ENCODE data around the gene EDEM2. TPM values are rescaled to one million over a fixed set of nuclear protein-coding genes. Genes with fewer than 3 reads are reported as not detected.

Gene EDEM2
- total RNA-seq, 1 experiment from 2014 or later, result 23.6 TPM

GRCh38 chr20:35088231-35089145, 58.6 kb downstream of the EDEM2 start:
- H3K36me3 Mint-ChIP-seq (ENCODE audit: insufficient read depth, unreplicated experiment), result peaks cover 30% of the 10 kb centered on the region
- DNase-seq (ENCODE audit: unreplicated experiment), result peak; percentile 37
- no peak overlapping the region for H3K27ac Mint-ChIP-seq (ENCODE audit: low read depth, unreplicated experiment)
- TF ChIP-seq CTCF (IDR thresholded peaks at IDR 0.05; ENCODE audit: unreplicated experiment), result no peak
- H3K4me3 Mint-ChIP-seq (ENCODE audit: unreplicated experiment), result no peak overlapping the region
- CTCF ChIA-PET, result interaction anchor here (0.7 to 1.3 kb wide), 4 partner anchors 8 to 212 kb away, joined by 3 to 7 read pairs (median 4); partner anchors contain the start of gene ACSS2
- intact Hi-C loops (cut with micrococcal nuclease), result no loop called here
- H3K27me3 Mint-ChIP-seq (ENCODE audit: insufficient read depth, unreplicated experiment), result no peaks in the 10 kb centered on the region
- POLR2A ChIA-PET, result interaction anchor here (3.1 kb wide), 1 partner anchor 9 kb away, joined by 10 read pairs; no protein-coding TSS in a partner anchor
- H3K4me1 Mint-ChIP-seq (ENCODE audit: insufficient read depth, unreplicated experiment), result peaks cover 23% of the 10 kb centered on the region
- no peaks in the 10 kb centered on the region for H3K9me3 Mint-ChIP-seq (ENCODE audit: unreplicated experiment)
- BruUV-seq (replicated peaks), result no TSS peak

GRCh38 chr20:35087791-35088190, 59.3 kb downstream of the EDEM2 start:
- Mint-ChIP-seq H3K27ac (ENCODE audit: low read depth, unreplicated experiment) (no peak overlapping the region), H3K27me3 (ENCODE audit: insufficient read depth, unreplicated experiment) (no peaks in the 10 kb centered on the region), H3K9me3 (ENCODE audit: unreplicated experiment) (no peaks in the 10 kb centered on the region), H3K36me3 (ENCODE audit: insufficient read depth, unreplicated experiment) (peaks cover 37% of the 10 kb centered on the region), H3K4me1 (ENCODE audit: insufficient read depth, unreplicated experiment) (peaks cover 16% of the 10 kb centered on the region), H3K4me3 (ENCODE audit: unreplicated experiment) (no peak overlapping the region)
- TF ChIP-seq CTCF (IDR thresholded peaks at IDR 0.05; ENCODE audit: unreplicated experiment), result no peak
- DNase-seq (ENCODE audit: unreplicated experiment), result no peak
- ChIA-PET CTCF (interaction anchor here (0.7 to 1.3 kb wide), 3 partner anchors 8 to 211 kb away, joined by 3 to 7 read pairs (median 5); partner anchors contain the start of gene ACSS2), POLR2A (no interaction called here)
- no TSS peak for BruUV-seq (replicated peaks)
- intact Hi-C loops (cut with micrococcal nuclease), result no loop called here

- no peak overlapping the region for H3K4me3 Mint-ChIP-seq (ENCODE audit: unreplicated experiment)
- H3K9me3 Mint-ChIP-seq (ENCODE audit: unreplicated experiment), result no peaks in the 10 kb centered on the region
- no peak overlapping the region for H3K27ac Mint-ChIP-seq (ENCODE audit: low read depth, unreplicated experiment)
- no TSS peak for BruUV-seq (replicated peaks)
- intact Hi-C loops (cut with micrococcal nuclease), result no loop called here
- H3K36me3 Mint-ChIP-seq (ENCODE audit: insufficient read depth, unreplicated experiment), result peaks cover 37% of the 10 kb centered on the region
- no peak for TF ChIP-seq CTCF (IDR thresholded peaks at IDR 0.05; ENCODE audit: unreplicated experiment)
- H3K4me1 Mint-ChIP-seq (ENCODE audit: insufficient read depth, unreplicated experiment), result peaks cover 16% of the 10 kb centered on the region
- H3K27me3 Mint-ChIP-seq (ENCODE audit: insufficient read depth, unreplicated experiment), result no peaks in the 10 kb centered on the region
- CTCF ChIA-PET, result interaction anchor here (0.7 to 1.3 kb wide), 4 partner anchors 9 to 211 kb away, joined by 3 to 7 read pairs (median 4); partner anchors contain the start of gene ACSS2
- no peak for DNase-seq (ENCODE audit: unreplicated experiment)
- POLR2A ChIA-PET, result no interaction called here
Observed at GRCh38 chr20:35087355-35087754, 59.8 kb downstream of the EDEM2 start.

- Mint-ChIP-seq H3K9me3 (ENCODE audit: unreplicated experiment) (no peaks in the 10 kb centered on the region), H3K36me3 (ENCODE audit: insufficient read depth, unreplicated experiment) (peaks cover 37% of the 10 kb centered on the region), H3K4me1 (ENCODE audit: insufficient read depth, unreplicated experiment) (peaks cover 15% of the 10 kb centered on the region), H3K4me3 (ENCODE audit: unreplicated experiment) (no peak overlapping the region), H3K27ac (ENCODE audit: low read depth, unreplicated experiment) (no peak overlapping the region), H3K27me3 (ENCODE audit: insufficient read depth, unreplicated experiment) (no peaks in the 10 kb centered on the region)
- CTCF ChIA-PET, result interaction anchor here (0.6 to 1.5 kb wide), 5 partner anchors 10 to 1114 kb away, joined by 3 to 7 read pairs (median 3); partner anchors contain the start of gene GGT7
- no TSS peak for BruUV-seq (replicated peaks)
- no peak for TF ChIP-seq CTCF (IDR thresholded peaks at IDR 0.05; ENCODE audit: unreplicated experiment)
- POLR2A ChIA-PET, result interaction anchor here (0.6 to 1.3 kb wide), 5 partner anchors 8 to 192 kb away, joined by 3 to 4 read pairs (median 4); partner anchors contain the start of gene MMP24OS
- intact Hi-C loops (cut with micrococcal nuclease), result no loop called here
- DNase-seq (ENCODE audit: unreplicated experiment), result no peak
Observed at GRCh38 chr20:35085477-35086225, 61.5 kb downstream of the EDEM2 start.

Measured in MCF 10A (cell line).